Measurements from ENCODE around the gene MAPK8IP1.

Gene MAPK8IP1

DNA sequence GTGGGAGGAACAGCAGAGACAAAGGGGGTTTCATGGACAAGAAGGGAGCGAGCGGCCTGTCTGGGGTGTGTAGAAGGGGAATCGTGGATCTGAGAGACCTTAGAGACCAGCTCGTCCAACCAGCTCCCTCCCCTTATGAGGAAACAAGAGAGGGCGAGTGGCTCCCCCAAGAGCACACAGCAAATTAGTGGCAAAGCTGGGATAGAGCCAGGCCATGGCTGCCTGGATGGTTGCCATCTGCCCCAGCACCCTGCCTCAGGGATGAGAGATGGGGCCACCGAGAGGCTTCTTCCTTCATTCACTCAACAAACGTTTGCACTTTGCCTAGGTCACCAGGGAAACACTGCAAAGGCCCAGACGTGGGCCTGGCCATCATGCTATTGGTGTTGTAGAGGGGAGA, 4.1 kb downstream of the MAPK8IP1 start:
- Histone ChIP-seq H3K9me3 (ENCODE audit: control insufficient read depth, insufficient read depth, low read depth, low read length) (no peaks in the 10 kb centered on the region), H3K4me3 (ENCODE audit: low read depth, low read length) (no peak overlapping the region), H3K36me3 (ENCODE audit: control insufficient read depth in 2 of 2, insufficient read depth in 1 of 2, low read length in 2 of 2) (no peaks in the 10 kb centered on the region), H3K4me1 (ENCODE audit: control insufficient read depth, insufficient read depth, low read length) (no peaks in the 10 kb centered on the region), H3K27ac (ENCODE audit: extremely low read depth, low read depth, low read length) (no peak overlapping the region)
- ChIA-PET POLR2A (no interaction called here), CTCF (interaction anchor here (4.2 kb wide), 1 partner anchor 17 kb away, joined by 17 read pairs; no protein-coding TSS in a partner anchor)
- TF ChIP-seq ZNF707 (tag by site-specific recombination; IDR thresholded peaks at IDR 0.05) (no peak), ZNF48 (tag by site-specific recombination; IDR thresholded peaks at IDR 0.05) (no peak), ZBTB17 (tag by site-specific recombination; IDR thresholded peaks at IDR 0.05) (no peak), ZNF133 (tag by site-specific recombination; IDR thresholded peaks at IDR 0.05) (no peak), KLF9 (tag by site-specific recombination; IDR thresholded peaks at IDR 0.05; ENCODE audit: low read depth) (no peak), EGR2 (tag by site-specific recombination; IDR thresholded peaks at IDR 0.05; ENCODE audit: low read depth) (no peak), ZNF146 (tag by site-specific recombination; IDR thresholded peaks at IDR 0.05) (no peak), SETDB1 (IDR thresholded peaks at IDR 0.05; ENCODE audit: insufficient read length, low read length) (no peak), ZNF768 (tag by site-specific recombination; IDR thresholded peaks at IDR 0.05) (no peak), ZNF513 (tag by site-specific recombination; IDR thresholded peaks at IDR 0.05) (no peak), FEZF1 (tag by site-specific recombination; IDR thresholded peaks at IDR 0.05) (no peak), MEIS1 (CRISPR knock-in tag; IDR thresholded peaks at IDR 0.05; ENCODE audit: borderline replicate concordance) (no peak), IKZF3 (tag by site-specific recombination; IDR thresholded peaks at IDR 0.05) (no peak), ZNF449 (tag by site-specific recombination; IDR thresholded peaks at IDR 0.05) (no peak), PRDM1 (tag by site-specific recombination; IDR thresholded peaks at IDR 0.05) (no peak), KLF16 (tag by site-specific recombination; IDR thresholded peaks at IDR 0.05) (no peak), ZNF530 (tag by site-specific recombination; IDR thresholded peaks at IDR 0.05; ENCODE audit: low read depth) (no peak)
- TF ChIP-seq, protein P1, sequence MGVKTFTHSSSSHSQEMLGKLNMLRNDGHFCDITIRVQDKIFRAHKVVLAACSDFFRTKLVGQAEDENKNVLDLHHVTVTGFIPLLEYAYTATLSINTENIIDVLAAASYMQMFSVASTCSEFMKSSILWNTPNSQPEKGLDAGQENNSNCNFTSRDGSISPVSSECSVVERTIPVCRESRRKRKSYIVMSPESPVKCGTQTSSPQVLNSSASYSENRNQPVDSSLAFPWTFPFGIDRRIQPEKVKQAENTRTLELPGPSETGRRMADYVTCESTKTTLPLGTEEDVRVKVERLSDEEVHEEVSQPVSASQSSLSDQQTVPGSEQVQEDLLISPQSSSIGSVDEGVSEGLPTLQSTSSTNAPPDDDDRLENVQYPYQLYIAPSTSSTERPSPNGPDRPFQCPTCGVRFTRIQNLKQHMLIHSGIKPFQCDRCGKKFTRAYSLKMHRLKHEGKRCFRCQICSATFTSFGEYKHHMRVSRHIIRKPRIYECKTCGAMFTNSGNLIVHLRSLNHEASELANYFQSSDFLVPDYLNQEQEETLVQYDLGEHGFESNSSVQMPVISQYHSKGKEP (tag by site-specific recombination; IDR thresholded peaks at IDR 0.05): no peak
- TF ChIP-seq, protein P2, sequence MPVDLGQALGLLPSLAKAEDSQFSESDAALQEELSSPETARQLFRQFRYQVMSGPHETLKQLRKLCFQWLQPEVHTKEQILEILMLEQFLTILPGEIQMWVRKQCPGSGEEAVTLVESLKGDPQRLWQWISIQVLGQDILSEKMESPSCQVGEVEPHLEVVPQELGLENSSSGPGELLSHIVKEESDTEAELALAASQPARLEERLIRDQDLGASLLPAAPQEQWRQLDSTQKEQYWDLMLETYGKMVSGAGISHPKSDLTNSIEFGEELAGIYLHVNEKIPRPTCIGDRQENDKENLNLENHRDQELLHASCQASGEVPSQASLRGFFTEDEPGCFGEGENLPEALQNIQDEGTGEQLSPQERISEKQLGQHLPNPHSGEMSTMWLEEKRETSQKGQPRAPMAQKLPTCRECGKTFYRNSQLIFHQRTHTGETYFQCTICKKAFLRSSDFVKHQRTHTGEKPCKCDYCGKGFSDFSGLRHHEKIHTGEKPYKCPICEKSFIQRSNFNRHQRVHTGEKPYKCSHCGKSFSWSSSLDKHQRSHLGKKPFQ (tag by site-specific recombination; IDR thresholded peaks at IDR 0.05): no peak
- TF ChIP-seq, protein P3, sequence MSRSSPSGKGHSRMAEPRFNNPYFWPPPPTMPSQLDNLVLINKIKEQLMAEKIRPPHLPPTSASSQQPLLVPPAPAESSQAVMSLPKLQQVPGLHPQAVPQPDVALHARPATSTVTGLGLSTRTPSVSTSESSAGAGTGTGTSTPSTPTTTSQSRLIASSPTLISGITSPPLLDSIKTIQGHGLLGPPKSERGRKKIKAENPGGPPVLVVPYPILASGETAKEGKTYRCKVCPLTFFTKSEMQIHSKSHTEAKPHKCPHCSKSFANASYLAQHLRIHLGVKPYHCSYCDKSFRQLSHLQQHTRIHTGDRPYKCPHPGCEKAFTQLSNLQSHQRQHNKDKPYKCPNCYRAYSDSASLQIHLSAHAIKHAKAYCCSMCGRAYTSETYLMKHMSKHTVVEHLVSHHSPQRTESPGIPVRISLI (tag by site-specific recombination; IDR thresholded peaks at IDR 0.05): no peak

All from HEK293 (cell line).